HEK293 (cell line): ENCODE measurements around the gene NELFB.

Source experiments
- CTCF ChIA-PET: fragments of 350-600 bp; formaldehyde crosslinking; extraction: SDS; loops from one replicate; lab custom pipeline; 2021; ENCODE audit warnings: antibody characterized with exemption; lab: Yijun Ruan, JAX
- POLR2A ChIA-PET: fragments of 300-600 bp; formaldehyde crosslinking; extraction: SDS; loops from one replicate; lab custom pipeline; 2020; ENCODE audit warnings: antibody characterized with exemption, inconsistent platforms; lab: Yijun Ruan, JAX
- H3K27ac ChIP-seq: fragments of 200-500 bp; sonication (Bioruptor generic); 2 replicates; pipeline ENCODE4 v1.5.1; 2014; ENCODE audit warnings: low read depth, low read length, control low read depth, inconsistent platforms; ENCODE audit errors: extremely low read depth
- H3K36me3 ChIP-seq, 2 experiments: fragments of 200-500 bp in 1 of 2; sonication (Bioruptor generic) in 1 of 2; 1 replicate in 1 of 2; 2 replicates in 1 of 2; pipeline ENCODE4 v1.5.1; 2014 to 2017; ENCODE audit warnings: inconsistent platforms in 2 of 2, low read length in 2 of 2; ENCODE audit not compliant: control insufficient read depth in 2 of 2, insufficient read depth in 1 of 2
- H3K4me1 ChIP-seq: fragments of 200-500 bp; sonication (Bioruptor generic); 2 replicates; pipeline ENCODE4 v1.5.1; 2014; ENCODE audit warnings: mild to moderate bottlenecking, low read length, inconsistent platforms; ENCODE audit not compliant: control insufficient read depth, insufficient read depth
- H3K4me3 ChIP-seq: 2 replicates; pipeline ENCODE4 v1.5.1; 2011; ENCODE audit warnings: low read depth, mild to moderate bottlenecking, control low read depth, low read length, moderate library complexity
- H3K9me3 ChIP-seq: fragments of 200-500 bp; sonication (Bioruptor generic); 2 replicates; pipeline ENCODE4 v1.5.1; 2014; ENCODE audit warnings: low read depth, low read length, inconsistent platforms; ENCODE audit not compliant: control insufficient read depth, insufficient read depth
- GLI2 ChIP-seq: fragments of 450-650 bp; formaldehyde crosslinking; IDR thresholded peaks from 2 replicates; pipeline ENCODE4; 2017; ENCODE audit warnings: missing biosample characterization, missing genetic modification characterization, low read depth, borderline replicate concordance
- KLF10 ChIP-seq: fragments of 450-650 bp; IDR thresholded peaks from 2 replicates; pipeline ENCODE4 v1.5.1; 2018; ENCODE audit warnings: missing biosample characterization, mild to moderate bottlenecking, missing genetic modification characterization
- MYNN ChIP-seq: fragments of 450-650 bp; formaldehyde crosslinking; IDR thresholded peaks from 2 replicates; pipeline ENCODE4 v1.5.1; 2016; ENCODE audit warnings: missing biosample characterization, missing genetic modification characterization, borderline replicate concordance
- SETDB1 ChIP-seq: IDR thresholded peaks from one replicate; pipeline ENCODE4 v1.6.1; 2017; ENCODE audit warnings: mild to moderate bottlenecking, low read length, moderate library complexity, mixed read lengths; ENCODE audit not compliant: insufficient read length
- ZBTB1 ChIP-seq: fragments of 450-650 bp; formaldehyde crosslinking; IDR thresholded peaks from 2 replicates; pipeline ENCODE4 v1.5.1; 2016; ENCODE audit warnings: missing biosample characterization, missing genetic modification characterization
- ZEB2 ChIP-seq: fragments of 450-650 bp; formaldehyde crosslinking; IDR thresholded peaks from 2 replicates; pipeline ENCODE4 v1.5.1; 2016; ENCODE audit warnings: missing biosample characterization, missing genetic modification characterization
- ZNF138 ChIP-seq: fragments of 450-650 bp; formaldehyde crosslinking; IDR thresholded peaks from 2 replicates; pipeline ENCODE4 v1.5.1; 2016; ENCODE audit warnings: missing biosample characterization, missing genetic modification characterization, borderline replicate concordance
- ZNF2 ChIP-seq: fragments of 450-650 bp; formaldehyde crosslinking; IDR thresholded peaks from 2 replicates; pipeline ENCODE4 v1.5.1; 2016; ENCODE audit warnings: missing biosample characterization, missing genetic modification characterization
- ZNF274 ChIP-seq, 2 experiments: fragments of 200-500 bp in 1 of 2; fragments of 450-650 bp in 1 of 2; sonication (Bioruptor generic) in 1 of 2; formaldehyde crosslinking in 1 of 2; IDR thresholded peaks; 2 replicates each; pipeline versions ENCODE4 v1.5.1 to v1.6.1; 2014 to 2016; ENCODE audit warnings: borderline replicate concordance in 1 of 2, inconsistent platforms in 1 of 2, low read length in 1 of 2, missing biosample characterization in 1 of 2, missing genetic modification characterization in 1 of 2
- ZNF707 ChIP-seq: fragments of 450-650 bp; formaldehyde crosslinking; IDR thresholded peaks from 2 replicates; pipeline ENCODE4 v1.5.1; 2016; ENCODE audit warnings: missing biosample characterization, missing genetic modification characterization
- TF ChIP-seq, protein P1 (sequence below): fragments of 450-650 bp; formaldehyde crosslinking; IDR thresholded peaks from 2 replicates; pipeline ENCODE4 v1.5.1; 2016; ENCODE audit warnings: missing biosample characterization, missing genetic modification characterization
- TF ChIP-seq, protein P2 (sequence below): fragments of 450-650 bp; formaldehyde crosslinking; IDR thresholded peaks from 2 replicates; pipeline ENCODE4 v1.5.1; 2016; ENCODE audit warnings: missing biosample characterization, missing genetic modification characterization
- TF ChIP-seq, protein P3 (sequence below): fragments of 450-650 bp; formaldehyde crosslinking; IDR thresholded peaks from 2 replicates; pipeline ENCODE4 v1.5.1; 2017; ENCODE audit warnings: missing biosample characterization, missing genetic modification characterization
- TF ChIP-seq, protein P4 (sequence below): fragments of 450-650 bp; formaldehyde crosslinking; IDR thresholded peaks from 2 replicates; pipeline ENCODE4 v1.5.1; 2016; ENCODE audit warnings: missing biosample characterization, missing genetic modification characterization, borderline replicate concordance
- TF ChIP-seq, protein P5 (sequence below): fragments of 450-650 bp; formaldehyde crosslinking; IDR thresholded peaks from 2 replicates; pipeline ENCODE4 v1.5.1; 2017; ENCODE audit warnings: missing biosample characterization, missing genetic modification characterization

Gene NELFB

DNA sequence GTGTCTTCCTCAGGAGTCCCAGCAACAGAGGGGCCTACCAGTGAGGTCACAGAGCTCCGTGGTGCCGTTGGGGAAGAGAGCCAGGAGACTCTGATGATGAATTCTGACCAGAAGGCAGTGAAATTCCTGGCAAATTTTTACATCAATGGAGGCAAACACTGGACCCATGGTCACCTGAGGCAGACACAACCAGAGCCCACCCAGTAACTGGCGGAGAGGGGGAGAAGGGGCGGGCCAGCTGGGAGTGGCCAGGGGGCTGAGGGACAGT, 4.0 kb upstream of the NELFB start, which contains the start of gene STPG3 (continued):
- TF ChIP-seq, protein P1, sequence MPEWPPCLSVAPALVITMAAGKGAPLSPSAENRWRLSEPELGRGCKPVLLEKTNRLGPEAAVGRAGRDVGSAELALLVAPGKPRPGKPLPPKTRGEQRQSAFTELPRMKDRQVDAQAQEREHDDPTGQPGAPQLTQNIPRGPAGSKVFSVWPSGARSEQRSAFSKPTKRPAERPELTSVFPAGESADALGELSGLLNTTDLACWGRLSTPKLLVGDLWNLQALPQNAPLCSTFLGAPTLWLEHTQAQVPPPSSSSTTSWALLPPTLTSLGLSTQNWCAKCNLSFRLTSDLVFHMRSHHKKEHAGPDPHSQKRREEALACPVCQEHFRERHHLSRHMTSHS (tag by site-specific recombination), result no peak
- TF ChIP-seq, protein P2, sequence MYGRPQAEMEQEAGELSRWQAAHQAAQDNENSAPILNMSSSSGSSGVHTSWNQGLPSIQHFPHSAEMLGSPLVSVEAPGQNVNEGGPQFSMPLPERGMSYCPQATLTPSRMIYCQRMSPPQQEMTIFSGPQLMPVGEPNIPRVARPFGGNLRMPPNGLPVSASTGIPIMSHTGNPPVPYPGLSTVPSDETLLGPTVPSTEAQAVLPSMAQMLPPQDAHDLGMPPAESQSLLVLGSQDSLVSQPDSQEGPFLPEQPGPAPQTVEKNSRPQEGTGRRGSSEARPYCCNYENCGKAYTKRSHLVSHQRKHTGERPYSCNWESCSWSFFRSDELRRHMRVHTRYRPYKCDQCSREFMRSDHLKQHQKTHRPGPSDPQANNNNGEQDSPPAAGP, result no peak
- no peak for TF ChIP-seq ZNF138
- TF ChIP-seq, all 188 proteins: peak for 0

DNA sequence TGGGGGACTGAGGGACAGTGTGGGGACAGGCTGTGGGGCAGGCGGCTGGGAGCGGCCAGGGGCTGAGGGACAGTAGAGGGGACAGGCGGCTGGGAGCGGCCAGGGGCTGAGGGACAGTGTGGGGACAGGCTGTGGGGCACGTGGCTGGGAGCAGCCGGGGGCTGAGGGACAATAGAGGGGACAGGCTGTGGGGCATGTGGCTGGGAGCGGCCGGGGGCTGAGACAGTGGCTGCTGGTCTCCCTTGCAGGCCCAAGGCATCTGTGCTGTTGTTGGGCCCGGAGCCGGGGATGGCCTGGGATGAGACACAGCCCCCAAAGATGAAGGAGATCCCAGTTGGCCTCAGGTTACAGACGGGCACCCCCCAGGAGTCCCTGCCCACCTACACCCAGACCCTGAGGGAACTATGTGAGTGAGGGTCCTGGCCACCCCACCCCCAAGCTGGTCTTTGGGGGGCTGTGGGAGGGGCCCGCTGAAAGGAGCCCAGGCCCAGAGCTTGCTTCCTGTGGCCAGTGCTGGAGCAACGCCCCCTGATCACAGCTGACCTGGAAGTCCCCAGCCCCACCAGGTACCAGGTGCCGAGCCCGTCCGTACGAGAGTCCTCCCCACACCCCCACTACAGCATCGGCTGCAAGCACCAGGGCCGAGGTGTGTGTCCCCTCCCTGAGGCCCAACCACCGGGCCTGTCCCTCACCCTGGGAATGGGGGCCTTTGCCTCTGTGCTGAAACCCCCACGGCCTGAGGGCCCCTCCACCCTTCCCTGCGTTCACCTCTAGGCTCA, 3.4 kb upstream of the NELFB start:
- ChIA-PET CTCF (interaction anchor here (0.8 to 0.9 kb wide), 2 partner anchors 13 to 205 kb away, joined by 4 to 5 read pairs; partner anchors contain the start of gene NPDC1), POLR2A (interaction anchor here (0.6 to 9.1 kb wide), 4 partner anchors 10 to 723 kb away, joined by 3 to 336 read pairs (median 4); partner anchors contain the start of gene TUBB4B)
- no peaks in the 10 kb centered on the region for H3K9me3 ChIP-seq
- H3K4me1 ChIP-seq, result peaks cover 5% of the 10 kb centered on the region; the same call in 1 of the 2 replicates
- H3K4me3 ChIP-seq, result no peak overlapping the region
- TF ChIP-seq ZNF2 (no peak), ZNF707 (no peak), GLI2 (tag by site-specific recombination) (no peak), ZEB2 (tag by site-specific recombination) (no peak), SETDB1 (no peak), ZBTB1 (tag by site-specific recombination) (no peak), ZNF274 (IDR thresholded peaks at IDR 0.05; ENCODE audit: low read length) (no peak), ZNF274 (tag by site-specific recombination; IDR thresholded peaks at IDR 0.05; ENCODE audit: borderline replicate concordance) (no peak), MYNN (tag by site-specific recombination) (no peak), KLF10 (no peak)
- TF ChIP-seq, protein P3, sequence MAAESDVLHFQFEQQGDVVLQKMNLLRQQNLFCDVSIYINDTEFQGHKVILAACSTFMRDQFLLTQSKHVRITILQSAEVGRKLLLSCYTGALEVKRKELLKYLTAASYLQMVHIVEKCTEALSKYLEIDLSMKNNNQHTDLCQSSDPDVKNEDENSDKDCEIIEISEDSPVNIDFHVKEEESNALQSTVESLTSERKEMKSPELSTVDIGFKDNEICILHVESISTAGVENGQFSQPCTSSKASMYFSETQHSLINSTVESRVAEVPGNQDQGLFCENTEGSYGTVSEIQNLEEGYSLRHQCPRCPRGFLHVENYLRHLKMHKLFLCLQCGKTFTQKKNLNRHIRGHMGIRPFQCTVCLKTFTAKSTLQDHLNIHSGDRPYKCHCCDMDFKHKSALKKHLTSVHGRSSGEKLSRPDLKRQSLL (tag by site-specific recombination), result no peak
- TF ChIP-seq, protein P4, sequence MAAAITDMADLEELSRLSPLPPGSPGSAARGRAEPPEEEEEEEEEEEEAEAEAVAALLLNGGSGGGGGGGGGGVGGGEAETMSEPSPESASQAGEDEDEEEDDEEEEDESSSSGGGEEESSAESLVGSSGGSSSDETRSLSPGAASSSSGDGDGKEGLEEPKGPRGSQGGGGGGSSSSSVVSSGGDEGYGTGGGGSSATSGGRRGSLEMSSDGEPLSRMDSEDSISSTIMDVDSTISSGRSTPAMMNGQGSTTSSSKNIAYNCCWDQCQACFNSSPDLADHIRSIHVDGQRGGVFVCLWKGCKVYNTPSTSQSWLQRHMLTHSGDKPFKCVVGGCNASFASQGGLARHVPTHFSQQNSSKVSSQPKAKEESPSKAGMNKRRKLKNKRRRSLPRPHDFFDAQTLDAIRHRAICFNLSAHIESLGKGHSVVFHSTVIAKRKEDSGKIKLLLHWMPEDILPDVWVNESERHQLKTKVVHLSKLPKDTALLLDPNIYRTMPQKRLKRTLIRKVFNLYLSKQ (tag by site-specific recombination), result no peak
- TF ChIP-seq, protein P5, sequence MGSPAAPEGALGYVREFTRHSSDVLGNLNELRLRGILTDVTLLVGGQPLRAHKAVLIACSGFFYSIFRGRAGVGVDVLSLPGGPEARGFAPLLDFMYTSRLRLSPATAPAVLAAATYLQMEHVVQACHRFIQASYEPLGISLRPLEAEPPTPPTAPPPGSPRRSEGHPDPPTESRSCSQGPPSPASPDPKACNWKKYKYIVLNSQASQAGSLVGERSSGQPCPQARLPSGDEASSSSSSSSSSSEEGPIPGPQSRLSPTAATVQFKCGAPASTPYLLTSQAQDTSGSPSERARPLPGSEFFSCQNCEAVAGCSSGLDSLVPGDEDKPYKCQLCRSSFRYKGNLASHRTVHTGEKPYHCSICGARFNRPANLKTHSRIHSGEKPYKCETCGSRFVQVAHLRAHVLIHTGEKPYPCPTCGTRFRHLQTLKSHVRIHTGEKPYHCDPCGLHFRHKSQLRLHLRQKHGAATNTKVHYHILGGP, result no peak
- peaks cover 0 to 8% of the 10 kb centered on the region in 2 experiments; a peak in 2 of 3 replicates for H3K36me3 ChIP-seq
- H3K27ac ChIP-seq, result no peak overlapping the region
